ENCODE results near the gene UCN2. TPM values are rescaled to one million over a fixed set of nuclear protein-coding genes. Genes with fewer than 3 reads are reported as not detected.

Gene UCN2
- total RNA-seq, 1 donor from 2014 or later: 0.21 TPM

- DNase-seq (ENCODE audit: low spot score): peak; percentile 64
- H3K27me3 Mint-ChIP-seq (ENCODE audit: insufficient read depth): peaks cover 3% of the 10 kb centered on the region
- no peaks in the 10 kb centered on the region for H3K9me3 Mint-ChIP-seq
- peak overlapping the region; percentile 45 for H3K4me3 Mint-ChIP-seq
- intact Hi-C loops (cut with micrococcal nuclease): no loop called here
- no peak overlapping the region for H3K27ac Mint-ChIP-seq
- peaks cover 2% of the 10 kb centered on the region for H3K36me3 Mint-ChIP-seq (ENCODE audit: low read depth)
- peaks cover 57% of the 10 kb centered on the region for H3K4me1 Mint-ChIP-seq (ENCODE audit: low read depth)
Observed at GRCh38 chr3:48514431-48515227, 49.0 kb downstream of the UCN2 start.

Other genes with a start within 250 kb of the UCN2 start
- gene SPINK8, start 230.1 kb downstream of the UCN2 start, total RNA-seq: not detected in 2 replicates
- gene FBXW12, start 191.6 kb downstream of the UCN2 start, total RNA-seq: not detected in 2 replicates
- gene PLXNB1, start 133.7 kb downstream of the UCN2 start, total RNA-seq: 5.7 and 7.0 TPM in 2 replicates
- 26.0 and 26.3 TPM in 2 replicates for gene CCDC51, start 123.7 kb downstream of the UCN2 start, total RNA-seq
- gene TMA7, start 123.5 kb downstream of the UCN2 start, total RNA-seq: 262 and 266 TPM in 2 replicates
- gene ATRIP, start 117.0 kb downstream of the UCN2 start, total RNA-seq: 16.5 and 20.5 TPM in 2 replicates
- 90.1 and 92.5 TPM in 2 replicates for gene SHISA5, start 59.6 kb downstream of the UCN2 start, total RNA-seq
- gene PFKFB4, start 7.0 kb downstream of the UCN2 start, total RNA-seq: 11.7 and 15.5 TPM in 2 replicates
- gene COL7A1, start 31.5 kb upstream of the UCN2 start, total RNA-seq: 0.39 and 0.83 TPM in 2 replicates
- 191 and 193 TPM in 2 replicates for gene UQCRC1, start 45.9 kb upstream of the UCN2 start, total RNA-seq
- 1.6 TPM in 1 of 2 replicates, not detected in the other for gene TMEM89, start 58.0 kb upstream of the UCN2 start, total RNA-seq
- gene SLC26A6, start 71.7 kb upstream of the UCN2 start, total RNA-seq: 46.3 and 52.8 TPM in 2 replicates
- gene CELSR3, start 99.1 kb upstream of the UCN2 start, total RNA-seq: 11.6 and 11.7 TPM in 2 replicates
- gene NCKIPSD, start 122.1 kb upstream of the UCN2 start, total RNA-seq: 40.8 and 45.5 TPM in 2 replicates
- 59.9 and 61.0 TPM in 2 replicates for gene IP6K2, start 153.4 kb upstream of the UCN2 start, total RNA-seq

Measured in activated T-helper 1 cell treated with anti-CD3 and anti-CD28 coated beads, Interleukin-12 subunit alpha, Interleukin-12 subunit beta, Interleukin-2, Interleukin-4 antibody, amounts not matched to agents 30 ng/mL and 10 ng/mL and 1 ng/mL, durations not matched to agents 14 hours and 24 hours and 36 hours (primary cell).